WTC11 (cell line): Measurements from ENCODE around the gene NRXN3. TPM values are rescaled to one million over a fixed set of nuclear protein-coding genes. Genes with fewer than 3 reads are reported as not detected.

Experiments used
- ATAC-seq: fragments of 200-7000 bp; cut with Tn5 transposase; 2 replicates; pipeline ENCODE4 v1.10.0; 2021; ENCODE audit warnings: mild to moderate bottlenecking, moderate library complexity
- CTCF ChIA-PET: fragments of 300-600 bp; sonication (Branson Sonifier 250); formaldehyde crosslinking; loops from one replicate; lab custom pipeline; 2021; ENCODE audit warnings: antibody characterized with exemption; lab: Charles Lee
- POLR2A ChIA-PET: fragments of 350-600 bp; sonication (Branson Sonifier 250); formaldehyde crosslinking; loops from one replicate; lab custom pipeline; 2021; ENCODE audit warnings: antibody characterized with exemption; lab: Charles Lee
- DNase-seq: peaks from one replicate; pipeline ENCODE4 v3.0.0; 2021; ENCODE audit warnings: low spot score
- H3K27ac Mint-ChIP-seq: 2 replicates; pipeline ENCODE4 v1.8.0; 2021; ENCODE audit warnings: mixed read lengths
- H3K27me3 Mint-ChIP-seq: 2 replicates; pipeline ENCODE4 v1.8.0; 2021; ENCODE audit warnings: low read depth, mild to moderate bottlenecking, moderate library complexity, mixed read lengths
- H3K36me3 Mint-ChIP-seq: 2 replicates; pipeline ENCODE4 v1.8.0; 2021; ENCODE audit warnings: mixed read lengths
- H3K4me1 Mint-ChIP-seq: 2 replicates; pipeline ENCODE4 v1.8.0; 2022; ENCODE audit warnings: mixed read lengths
- H3K4me3 Mint-ChIP-seq: 2 replicates; pipeline ENCODE4 v1.8.0; 2021; ENCODE audit warnings: mild to moderate bottlenecking, moderate library complexity, mixed read lengths
- H3K9me3 Mint-ChIP-seq: 2 replicates; pipeline ENCODE4 v1.8.0; 2021; ENCODE audit warnings: mixed read lengths
- ATF2 ChIP-seq: sonication (generic); formaldehyde crosslinking; IDR thresholded peaks from 2 replicates; pipeline ENCODE4 v1.8.1; 2022; ENCODE audit warnings: low read depth, missing genetic modification reagents, borderline replicate concordance
- CDX4 ChIP-seq: fragments of 250-450 bp; sonication (Bioruptor Pico); IDR thresholded peaks from 2 replicates; pipeline ENCODE4 v1.9.0; 2021; ENCODE audit warnings: moderate library complexity, mild to moderate bottlenecking, inconsistent platforms, borderline replicate concordance
- CREB1 ChIP-seq: sonication (generic); formaldehyde crosslinking; IDR thresholded peaks from 2 replicates; pipeline ENCODE4 v1.8.0; 2023; ENCODE audit warnings: mild to moderate bottlenecking, missing genetic modification reagents
- E2F4 ChIP-seq: sonication (generic); formaldehyde crosslinking; IDR thresholded peaks from 2 replicates; pipeline ENCODE4 v1.8.1; 2022; ENCODE audit warnings: low read depth, mild to moderate bottlenecking, moderate library complexity, missing genetic modification reagents, borderline replicate concordance
- FOXJ3 ChIP-seq: sonication (generic); formaldehyde crosslinking; IDR thresholded peaks from 2 replicates; pipeline ENCODE4 v1.9.0; 2021; ENCODE audit warnings: missing genetic modification reagents, mild to moderate bottlenecking, borderline replicate concordance
- GRHL2 ChIP-seq: fragments of 250-450 bp; sonication (Bioruptor Pico); IDR thresholded peaks from 2 replicates; pipeline ENCODE4 v1.8.0; 2022; ENCODE audit warnings: mild to moderate bottlenecking, moderate library complexity; ENCODE audit not compliant: insufficient replicate concordance, severe bottlenecking
- GTF2I ChIP-seq: fragments of 250-450 bp; sonication (Bioruptor Pico); conservative IDR thresholded peaks from 2 replicates; pipeline ENCODE4 v1.4.0; 2021; ENCODE audit warnings: mild to moderate bottlenecking
- HMGA2 ChIP-seq: fragments of 250-450 bp; sonication (Bioruptor Pico); IDR thresholded peaks from 2 replicates; pipeline ENCODE4 v1.4.0; 2021; ENCODE audit warnings: mild to moderate bottlenecking, moderate library complexity
- NFATC4 ChIP-seq: fragments of 250-450 bp; sonication (Bioruptor Pico); IDR thresholded peaks from 2 replicates; pipeline ENCODE4 v1.9.0; 2021; ENCODE audit warnings: mild to moderate bottlenecking
- NFYB ChIP-seq: sonication (generic); formaldehyde crosslinking; conservative IDR thresholded peaks from 2 replicates; pipeline ENCODE4 v1.8.0; 2022; ENCODE audit warnings: low read depth, missing genetic modification reagents
- NR2C2 ChIP-seq: sonication (generic); formaldehyde crosslinking; IDR thresholded peaks from 2 replicates; pipeline ENCODE4 v1.8.0; 2022; ENCODE audit warnings: mild to moderate bottlenecking, missing genetic modification reagents
- PRRX2 ChIP-seq: fragments of 250-450 bp; sonication (Bioruptor Pico); IDR thresholded peaks from 2 replicates; pipeline ENCODE4 v1.8.0; 2021; ENCODE audit warnings: mild to moderate bottlenecking
- SOX15 ChIP-seq: fragments of 250-450 bp; sonication (Bioruptor Pico); IDR thresholded peaks from 2 replicates; pipeline ENCODE4 v1.9.0; 2021; ENCODE audit warnings: mild to moderate bottlenecking
- SP1 ChIP-seq: sonication (generic); formaldehyde crosslinking; conservative IDR thresholded peaks from 2 replicates; pipeline ENCODE4 v1.8.1; 2022; ENCODE audit warnings: missing genetic modification reagents
- ZBTB43 ChIP-seq: sonication (generic); formaldehyde crosslinking; IDR thresholded peaks from 2 replicates; pipeline ENCODE4 v1.8.1; 2023; ENCODE audit warnings: mild to moderate bottlenecking, missing genetic modification reagents
- ZMAT4 ChIP-seq: fragments of 250-450 bp; sonication (Bioruptor Pico); IDR thresholded peaks from 2 replicates; pipeline ENCODE4 v1.9.0; 2021; ENCODE audit warnings: mild to moderate bottlenecking
- ZNF121 ChIP-seq: sonication (generic); formaldehyde crosslinking; IDR thresholded peaks from 2 replicates; pipeline ENCODE4 v1.8.0; 2023; ENCODE audit warnings: missing genetic modification reagents
- ZNF138 ChIP-seq: sonication (generic); formaldehyde crosslinking; conservative IDR thresholded peaks from 2 replicates; pipeline ENCODE4 v1.8.1; 2022; ENCODE audit warnings: mild to moderate bottlenecking, moderate library complexity, missing genetic modification reagents
- ZNF416 ChIP-seq: fragments of 250-450 bp; sonication (Bioruptor Pico); IDR thresholded peaks from 2 replicates; pipeline ENCODE4 v1.9.0; 2021; ENCODE audit warnings: mild to moderate bottlenecking, inconsistent platforms
- total RNA-seq: library from RNA; stranded (reverse); gene quantifications from 3 replicates; pipeline ENCODE4 v1.2.3, GENCODE V29; 2021

Gene NRXN3
- total RNA-seq, 1 experiment from 2014 or later: 3.0 TPM

GRCh38 chr14:79037106-79037505, 866.9 kb downstream of the NRXN3 start:
- H3K36me3 Mint-ChIP-seq: peaks cover 15% of the 10 kb centered on the region
- no peak overlapping the region for H3K27ac Mint-ChIP-seq
- no peak for TF ChIP-seq NR2C2 (CRISPR knock-in tag)
- no peak for TF ChIP-seq NFATC4 (CRISPR knock-in tag)
- no peak for TF ChIP-seq GRHL2 (CRISPR knock-in tag)
- no peak for TF ChIP-seq GTF2I (CRISPR knock-in tag)
- TF ChIP-seq HMGA2 (CRISPR knock-in tag): no peak
- TF ChIP-seq SP1: no peak
- TF ChIP-seq CREB1 (CRISPR knock-in tag): no peak
- no peak for TF ChIP-seq ZNF121
- TF ChIP-seq ZNF416 (CRISPR knock-in tag): no peak
- no peak for TF ChIP-seq ATF2
- TF ChIP-seq CDX4: no peak
- DNase-seq (no peak), ATAC-seq (no peak)
- ChIA-PET POLR2A (no interaction called here), CTCF (no interaction called here)
- H3K9me3 Mint-ChIP-seq: peaks cover 34% of the 10 kb centered on the region
- H3K4me3 Mint-ChIP-seq: no peak overlapping the region
- peaks cover 5% of the 10 kb centered on the region for H3K4me1 Mint-ChIP-seq
- H3K27me3 Mint-ChIP-seq: peaks cover 3% of the 10 kb centered on the region; the same call in 1 of the 2 replicates

GRCh38 chr14:79037593-79037992, 867.4 kb downstream of the NRXN3 start:
- POLR2A ChIA-PET: no interaction called here
- peaks cover 30% of the 10 kb centered on the region for H3K9me3 Mint-ChIP-seq

GRCh38 chr14:79040790-79041189, 870.6 kb downstream of the NRXN3 start:
- ATAC-seq (no peak), DNase-seq (no peak)
- TF ChIP-seq PRRX2 (CRISPR knock-in tag) (no peak), FOXJ3 (CRISPR knock-in tag) (no peak), SP1 (no peak), NFYB (CRISPR knock-in tag) (no peak), E2F4 (CRISPR knock-in tag) (no peak), ZMAT4 (no peak), ZBTB43 (CRISPR knock-in tag) (no peak), ZNF138 (CRISPR knock-in tag) (no peak)
- Mint-ChIP-seq H3K4me1 (peaks cover 16% of the 10 kb centered on the region), H3K36me3 (peaks cover 15% of the 10 kb centered on the region), H3K27ac (no peak overlapping the region), H3K9me3 (peaks cover 29% of the 10 kb centered on the region), H3K27me3 (no peaks in the 10 kb centered on the region; the same call in 1 of the 2 replicates), H3K4me3 (no peak overlapping the region)
- CTCF ChIA-PET: no interaction called here
- POLR2A ChIA-PET: no interaction called here

More at GRCh38 chr14:79037593-79037992, 867.4 kb downstream of the NRXN3 start:
- peaks cover 5% of the 10 kb centered on the region for H3K4me1 Mint-ChIP-seq
- no peak for ATAC-seq
- H3K27me3 Mint-ChIP-seq: peaks cover 3% of the 10 kb centered on the region; the same call in 1 of the 2 replicates
- no peak overlapping the region for H3K27ac Mint-ChIP-seq
- H3K36me3 Mint-ChIP-seq: peaks cover 15% of the 10 kb centered on the region
- CTCF ChIA-PET: no interaction called here
- no peak overlapping the region for H3K4me3 Mint-ChIP-seq
- TF ChIP-seq ZNF416 (CRISPR knock-in tag): no peak
- no peak for TF ChIP-seq SOX15 (CRISPR knock-in tag)
- no peak for TF ChIP-seq ZNF138 (CRISPR knock-in tag)
- TF ChIP-seq, all 79 proteins: peak for 0
- DNase-seq: no peak
